Lower lobe of right lung (tissue), 2 donors: ENCODE data around the gene ITGA2. TPM values are rescaled to one million over a fixed set of nuclear protein-coding genes. Genes with fewer than 3 reads are reported as not detected.
A peak's percentile ranks its signal among the peaks of the same experiment; 100 is the strongest.

ENCODE experiments used
- ATAC-seq, 2 donors: fragments of 200-7000 bp; cut with Tn5 transposase; one replicate each; pipeline ENCODE4 v1.9.1; 2020 to 2022; ENCODE audit warnings: mild to moderate bottlenecking in 2 of 2, moderate library complexity in 2 of 2
- DNase-seq: peaks from one replicate; pipeline ENCODE4 v3.0.0-alpha.2; 2020
- H3K27ac ChIP-seq: fragments of 200-600 bp; one replicate; pipeline ENCODE4 v1.8.0; 2022
- H3K27me3 ChIP-seq: fragments of 200-600 bp; one replicate; pipeline ENCODE4 v1.8.0; 2022; ENCODE audit warnings: low read depth
- H3K36me3 ChIP-seq: fragments of 200-600 bp; one replicate; pipeline ENCODE4 v1.8.0; 2022; ENCODE audit warnings: mild to moderate bottlenecking
- H3K4me1 ChIP-seq: fragments of 200-600 bp; one replicate; pipeline ENCODE4 v1.8.0; 2022
- H3K4me3 ChIP-seq: fragments of 200-600 bp; one replicate; pipeline ENCODE4 v1.8.0; 2022; ENCODE audit warnings: mild to moderate bottlenecking
- H3K9me3 ChIP-seq: fragments of 200-600 bp; one replicate; pipeline ENCODE4 v1.8.0; 2022
- intact Hi-C: fragments of 100-400 bp; cut with DNase I; formaldehyde crosslinking; loops from one replicate; pipeline ENCODE4 v1.11.0; 2022
- total RNA-seq: library from RNA; stranded (reverse); fragmentation: NEBNext Ultra II Directional; extraction: Animal tissue kit (Norgen Biotek cat#: 25700); gene quantifications from one replicate; pipeline ENCODE4 v1.2.1, GENCODE V29; 2021
- TF ChIP-seq, protein P1 (sequence below): fragments of 200-600 bp; IDR thresholded peaks from one replicate; pipeline ENCODE4 v1.8.0; 2022; ENCODE audit warnings: antibody characterized with exemption, mild to moderate bottlenecking
- donor health status: DM: no; HTN: yes; CAD: no; lungs with severe emphysema.

Gene ITGA2
- total RNA-seq, 1 donor from 2014 or later = 7.4 TPM

DNA sequence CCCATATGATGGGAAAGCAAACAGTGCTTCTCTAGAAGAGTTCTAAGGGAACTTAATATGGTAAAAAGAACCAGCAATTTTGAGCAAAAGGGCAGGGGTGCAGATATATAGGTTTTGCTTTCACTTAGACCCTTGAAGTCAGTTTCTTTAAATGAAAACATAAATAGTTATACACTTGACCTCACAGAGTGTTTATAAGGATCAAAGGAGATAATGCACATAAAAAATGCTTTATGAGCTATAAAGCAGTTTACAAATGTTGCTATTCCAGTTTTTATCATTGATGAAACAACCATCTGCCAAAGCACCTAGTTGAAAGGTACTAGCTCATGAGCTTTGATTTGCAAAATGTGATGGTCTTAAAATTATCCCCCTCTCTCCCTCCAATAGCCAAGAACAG, 45.7 kb downstream of the ITGA2 start:
- no peak overlapping the region for H3K27ac ChIP-seq
- intact Hi-C loops = no loop called here

GRCh38 chr5:53035868-53036381, 46.8 kb downstream of the ITGA2 start:
- H3K4me3 ChIP-seq = no peak overlapping the region
- no peak for ATAC-seq
- DNase-seq = no peak
- no peaks in the 10 kb centered on the region for H3K27me3 ChIP-seq
- H3K36me3 ChIP-seq = no peaks in the 10 kb centered on the region
- H3K4me1 ChIP-seq = peaks cover 43% of the 10 kb centered on the region
- TF ChIP-seq, protein P1, sequence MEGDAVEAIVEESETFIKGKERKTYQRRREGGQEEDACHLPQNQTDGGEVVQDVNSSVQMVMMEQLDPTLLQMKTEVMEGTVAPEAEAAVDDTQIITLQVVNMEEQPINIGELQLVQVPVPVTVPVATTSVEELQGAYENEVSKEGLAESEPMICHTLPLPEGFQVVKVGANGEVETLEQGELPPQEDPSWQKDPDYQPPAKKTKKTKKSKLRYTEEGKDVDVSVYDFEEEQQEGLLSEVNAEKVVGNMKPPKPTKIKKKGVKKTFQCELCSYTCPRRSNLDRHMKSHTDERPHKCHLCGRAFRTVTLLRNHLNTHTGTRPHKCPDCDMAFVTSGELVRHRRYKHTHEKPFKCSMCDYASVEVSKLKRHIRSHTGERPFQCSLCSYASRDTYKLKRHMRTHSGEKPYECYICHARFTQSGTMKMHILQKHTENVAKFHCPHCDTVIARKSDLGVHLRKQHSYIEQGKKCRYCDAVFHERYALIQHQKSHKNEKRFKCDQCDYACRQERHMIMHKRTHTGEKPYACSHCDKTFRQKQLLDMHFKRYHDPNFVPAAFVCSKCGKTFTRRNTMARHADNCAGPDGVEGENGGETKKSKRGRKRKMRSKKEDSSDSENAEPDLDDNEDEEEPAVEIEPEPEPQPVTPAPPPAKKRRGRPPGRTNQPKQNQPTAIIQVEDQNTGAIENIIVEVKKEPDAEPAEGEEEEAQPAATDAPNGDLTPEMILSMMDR = peak; percentile 22
- intact Hi-C loops = no loop called here
- no peaks in the 10 kb centered on the region for H3K9me3 ChIP-seq
- H3K27ac ChIP-seq = no peak overlapping the region

More for the DNA sequence above, 45.7 kb downstream of the ITGA2 start:
- no peaks in the 10 kb centered on the region for H3K27me3 ChIP-seq
- H3K4me3 ChIP-seq = no peak overlapping the region
- no peak for ATAC-seq
- H3K4me1 ChIP-seq = peaks cover 48% of the 10 kb centered on the region
- DNase-seq = no peak
- H3K36me3 ChIP-seq = no peaks in the 10 kb centered on the region
- no peaks in the 10 kb centered on the region for H3K9me3 ChIP-seq
- TF ChIP-seq, protein P1 = no peak

DNA sequence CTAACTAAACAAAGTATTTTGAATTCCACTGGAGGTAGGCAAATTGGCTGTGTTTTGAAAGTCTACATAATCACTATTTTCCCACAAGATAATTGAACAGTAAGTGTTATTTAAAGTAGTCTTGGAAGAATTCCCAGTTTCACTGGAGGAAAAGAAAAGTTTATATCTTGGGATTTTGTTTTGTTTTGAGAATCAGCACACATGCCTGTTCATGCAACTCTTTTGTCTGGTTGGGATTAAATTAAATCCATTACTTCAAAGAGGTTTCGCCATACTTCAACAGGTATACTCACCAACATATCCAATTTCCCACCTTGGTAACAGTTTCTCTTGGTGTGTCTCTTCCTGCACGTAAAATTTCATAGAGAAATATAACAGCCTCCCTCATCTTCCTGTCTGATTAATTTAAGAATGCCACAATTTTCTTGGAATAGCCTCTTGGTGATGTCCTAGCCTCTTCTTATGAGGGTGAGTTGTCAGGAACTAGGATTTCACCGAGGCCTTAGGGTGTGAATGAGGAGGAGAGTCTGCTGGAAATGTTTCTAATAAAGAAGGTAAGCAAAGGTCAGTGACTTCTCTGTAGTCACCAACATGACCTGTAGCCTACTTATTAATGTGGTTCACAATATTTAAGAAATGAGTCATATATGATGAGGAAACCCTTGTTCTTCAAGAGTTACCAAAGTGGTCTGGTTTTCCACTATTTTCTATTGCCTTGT, 48.1 kb downstream of the ITGA2 start:
- TF ChIP-seq, protein P1 = no peak
- no peak for DNase-seq
- Histone ChIP-seq H3K9me3 (no peaks in the 10 kb centered on the region), H3K4me3 (no peak overlapping the region), H3K4me1 (peaks cover 29% of the 10 kb centered on the region), H3K27ac (peak overlapping the region; percentile 2), H3K27me3 (no peaks in the 10 kb centered on the region), H3K36me3 (no peaks in the 10 kb centered on the region)
- ATAC-seq = peak; percentile 62 to 70
- intact Hi-C loops = no loop called here

DNA sequence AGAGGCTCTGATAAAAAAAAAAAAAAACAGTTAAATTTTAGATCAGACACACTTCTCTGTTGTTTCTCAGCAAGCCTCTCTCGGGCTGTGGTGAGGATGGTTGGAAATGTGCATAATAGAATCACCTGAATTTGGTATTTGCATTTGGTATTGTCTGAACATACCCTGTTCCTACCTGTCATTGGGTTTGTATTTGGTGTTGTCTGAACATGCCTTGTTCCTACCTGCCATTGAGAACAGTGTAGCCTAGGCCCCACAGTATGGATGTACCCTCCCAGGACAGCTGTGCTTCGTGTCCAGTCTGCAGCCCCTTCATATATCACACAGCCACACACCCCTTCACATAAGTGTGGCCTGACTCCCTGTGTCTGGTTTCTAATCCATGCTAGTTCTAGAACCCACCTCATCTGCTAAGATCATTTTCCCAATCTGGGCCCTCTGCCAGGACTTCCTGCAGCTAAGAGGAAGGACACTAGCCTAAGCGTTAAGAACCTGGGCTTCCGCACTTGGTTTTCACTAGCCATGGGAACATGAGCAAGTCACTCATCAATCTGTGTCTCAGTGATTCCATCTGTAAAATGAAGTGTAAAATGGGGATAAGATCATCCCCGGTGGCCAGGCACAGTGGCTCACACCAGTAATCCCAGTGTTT, 49.2 kb downstream of the ITGA2 start:
- H3K4me3 ChIP-seq = no peak overlapping the region
- no peaks in the 10 kb centered on the region for H3K9me3 ChIP-seq
- intact Hi-C loops = no loop called here
- H3K27me3 ChIP-seq = no peaks in the 10 kb centered on the region
- no peaks in the 10 kb centered on the region for H3K36me3 ChIP-seq
- H3K4me1 ChIP-seq = peaks cover 19% of the 10 kb centered on the region
- H3K27ac ChIP-seq = no peak overlapping the region
- ATAC-seq = no peak
- TF ChIP-seq, protein P1 = no peak
- no peak for DNase-seq

DNA sequence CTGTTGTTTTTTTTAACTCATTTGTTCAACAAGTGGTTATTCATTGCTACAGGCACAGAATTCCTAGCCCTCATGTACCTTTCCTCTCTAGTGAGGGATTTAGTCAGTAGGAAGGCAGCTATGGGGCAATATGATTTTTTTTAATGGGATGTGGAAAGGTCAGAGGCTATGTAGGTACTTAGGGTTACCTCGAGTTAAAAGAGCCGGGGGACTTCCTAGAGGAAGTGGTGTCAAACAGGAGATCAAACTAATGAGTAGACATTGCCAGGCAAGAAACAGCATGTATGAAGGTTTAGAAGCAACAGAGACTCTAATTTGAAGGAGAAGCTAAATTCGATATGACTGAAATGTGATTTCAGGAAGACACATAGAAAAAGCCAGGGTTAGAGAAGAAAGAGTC, 50.7 kb downstream of the ITGA2 start:
- DNase-seq (no peak), ATAC-seq (no peak)
- TF ChIP-seq, protein P1 = no peak
- H3K27ac ChIP-seq = no peak overlapping the region
- no peaks in the 10 kb centered on the region for H3K36me3 ChIP-seq
- no peaks in the 10 kb centered on the region for H3K9me3 ChIP-seq
- intact Hi-C loops = no loop called here
- H3K4me1 ChIP-seq = peaks cover 18% of the 10 kb centered on the region
- no peak overlapping the region for H3K4me3 ChIP-seq
- H3K27me3 ChIP-seq = no peaks in the 10 kb centered on the region
